Lower lobe of right lung (tissue), 2 donors: ENCODE data around the gene ARFRP1. TPM values are rescaled to one million over a fixed set of nuclear protein-coding genes. Genes with fewer than 3 reads are reported as not detected.
A peak's percentile ranks its signal among the peaks of the same experiment; 100 is the strongest.

Experiments used
- ATAC-seq, 2 donors: fragments of 200-7000 bp; cut with Tn5 transposase; one replicate each; pipeline ENCODE4 v1.9.1; 2020 to 2022; ENCODE audit warnings: mild to moderate bottlenecking in 2 of 2, moderate library complexity in 2 of 2
- DNase-seq: peaks from one replicate; pipeline ENCODE4 v3.0.0-alpha.2; 2020
- H3K27ac ChIP-seq: fragments of 200-600 bp; one replicate; pipeline ENCODE4 v1.8.0; 2022
- H3K27me3 ChIP-seq: fragments of 200-600 bp; one replicate; pipeline ENCODE4 v1.8.0; 2022; ENCODE audit warnings: low read depth
- H3K36me3 ChIP-seq: fragments of 200-600 bp; one replicate; pipeline ENCODE4 v1.8.0; 2022; ENCODE audit warnings: mild to moderate bottlenecking
- H3K4me1 ChIP-seq: fragments of 200-600 bp; one replicate; pipeline ENCODE4 v1.8.0; 2022
- H3K4me3 ChIP-seq: fragments of 200-600 bp; one replicate; pipeline ENCODE4 v1.8.0; 2022; ENCODE audit warnings: mild to moderate bottlenecking
- H3K9me3 ChIP-seq: fragments of 200-600 bp; one replicate; pipeline ENCODE4 v1.8.0; 2022
- intact Hi-C: fragments of 100-400 bp; cut with DNase I; formaldehyde crosslinking; loops from one replicate; pipeline ENCODE4 v1.11.0; 2022
- total RNA-seq: library from RNA; stranded (reverse); fragmentation: NEBNext Ultra II Directional; extraction: Animal tissue kit (Norgen Biotek cat#: 25700); gene quantifications from one replicate; pipeline ENCODE4 v1.2.1, GENCODE V29; 2021
- TF ChIP-seq, protein P1 (sequence below): fragments of 200-600 bp; IDR thresholded peaks from one replicate; pipeline ENCODE4 v1.8.0; 2022; ENCODE audit warnings: antibody characterized with exemption, mild to moderate bottlenecking
- donor health status: DM: no; HTN: yes; CAD: no; lungs with severe emphysema.

The ARFRP1 gene
- total RNA-seq, 1 donor from 2014 or later: 44.3 TPM

DNA sequence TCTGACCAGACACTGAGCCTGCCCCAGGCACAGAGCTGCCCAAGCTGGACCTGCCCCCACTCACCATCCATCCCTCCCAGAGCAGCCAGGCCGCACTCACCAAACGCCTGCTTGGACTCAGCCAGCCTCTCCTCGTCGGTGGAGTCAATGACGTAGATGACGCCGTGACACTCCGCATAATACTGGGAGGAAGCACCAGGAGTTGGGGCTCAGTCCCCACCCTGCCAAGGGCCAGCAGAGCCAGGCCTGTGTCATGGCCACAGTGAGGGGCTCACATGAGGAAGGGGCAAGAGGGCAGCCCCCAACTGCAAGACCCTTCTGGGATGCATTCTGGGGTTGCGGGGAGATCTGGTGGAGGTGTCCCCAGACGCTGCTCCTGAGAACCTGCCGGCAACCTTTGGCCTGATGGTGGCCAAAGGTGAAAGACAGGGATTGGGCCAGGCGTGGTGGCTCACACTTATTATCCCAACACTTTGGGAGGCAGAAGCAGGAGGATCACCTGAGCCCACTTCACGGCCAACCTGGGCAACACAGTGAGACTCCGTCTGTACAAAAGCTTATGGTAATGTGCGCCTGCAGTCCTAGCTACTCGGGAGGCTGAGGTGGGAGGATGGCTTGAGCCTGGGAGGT lies 5.6 kb downstream of the ARFRP1 start:
- ATAC-seq (no peak), DNase-seq (no peak)
- no peaks in the 10 kb centered on the region for H3K27me3 ChIP-seq
- intact Hi-C loops: no loop called here
- no peak overlapping the region for H3K4me3 ChIP-seq
- H3K4me1 ChIP-seq: peaks cover 41% of the 10 kb centered on the region
- H3K9me3 ChIP-seq: no peaks in the 10 kb centered on the region
- H3K27ac ChIP-seq: no peak overlapping the region
- TF ChIP-seq, protein P1, sequence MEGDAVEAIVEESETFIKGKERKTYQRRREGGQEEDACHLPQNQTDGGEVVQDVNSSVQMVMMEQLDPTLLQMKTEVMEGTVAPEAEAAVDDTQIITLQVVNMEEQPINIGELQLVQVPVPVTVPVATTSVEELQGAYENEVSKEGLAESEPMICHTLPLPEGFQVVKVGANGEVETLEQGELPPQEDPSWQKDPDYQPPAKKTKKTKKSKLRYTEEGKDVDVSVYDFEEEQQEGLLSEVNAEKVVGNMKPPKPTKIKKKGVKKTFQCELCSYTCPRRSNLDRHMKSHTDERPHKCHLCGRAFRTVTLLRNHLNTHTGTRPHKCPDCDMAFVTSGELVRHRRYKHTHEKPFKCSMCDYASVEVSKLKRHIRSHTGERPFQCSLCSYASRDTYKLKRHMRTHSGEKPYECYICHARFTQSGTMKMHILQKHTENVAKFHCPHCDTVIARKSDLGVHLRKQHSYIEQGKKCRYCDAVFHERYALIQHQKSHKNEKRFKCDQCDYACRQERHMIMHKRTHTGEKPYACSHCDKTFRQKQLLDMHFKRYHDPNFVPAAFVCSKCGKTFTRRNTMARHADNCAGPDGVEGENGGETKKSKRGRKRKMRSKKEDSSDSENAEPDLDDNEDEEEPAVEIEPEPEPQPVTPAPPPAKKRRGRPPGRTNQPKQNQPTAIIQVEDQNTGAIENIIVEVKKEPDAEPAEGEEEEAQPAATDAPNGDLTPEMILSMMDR: no peak
- peaks cover 45% of the 10 kb centered on the region for H3K36me3 ChIP-seq

DNA sequence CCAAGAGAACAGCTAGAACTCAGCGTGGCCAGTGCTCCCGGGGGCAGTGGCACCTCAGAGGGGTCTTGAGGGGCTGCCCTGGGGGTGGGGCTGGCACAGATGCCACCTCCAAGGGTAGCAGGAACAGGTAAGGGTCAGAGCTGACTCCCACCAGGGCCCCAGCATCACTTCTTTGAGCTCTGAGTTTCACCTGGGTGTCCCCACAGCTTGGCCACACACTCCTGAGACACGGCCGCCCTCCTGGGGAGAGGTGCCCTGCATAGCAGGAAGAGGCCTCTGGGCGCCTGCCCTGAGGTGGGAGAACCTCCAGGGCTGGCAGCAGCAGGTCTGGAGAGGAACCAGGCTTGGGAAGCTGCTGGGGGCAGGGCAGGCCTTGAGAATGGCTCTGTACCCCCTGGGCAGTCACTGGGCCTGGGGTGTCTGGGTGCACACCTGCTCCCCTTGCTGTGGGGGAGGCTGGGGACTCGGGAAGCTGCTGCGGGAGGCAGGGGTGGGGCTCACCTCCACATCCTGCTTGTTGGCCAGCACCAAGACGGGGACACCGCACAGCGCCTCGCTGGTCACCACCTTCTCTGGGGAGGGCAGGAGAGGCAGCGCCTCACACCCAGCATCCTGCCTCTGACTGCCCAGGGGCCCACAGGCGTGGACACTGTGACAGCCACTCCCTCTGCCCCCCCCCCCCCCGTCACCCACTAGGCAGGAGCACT lies 6.3 kb downstream of the ARFRP1 start:
- Histone ChIP-seq H3K9me3 (no peaks in the 10 kb centered on the region), H3K36me3 (peaks cover 44% of the 10 kb centered on the region), H3K4me1 (peaks cover 42% of the 10 kb centered on the region), H3K27ac (no peak overlapping the region), H3K27me3 (no peaks in the 10 kb centered on the region), H3K4me3 (no peak overlapping the region)
- no peak for ATAC-seq
- intact Hi-C loops: no loop called here
- TF ChIP-seq, protein P1: no peak
- DNase-seq: no peak

DNA sequence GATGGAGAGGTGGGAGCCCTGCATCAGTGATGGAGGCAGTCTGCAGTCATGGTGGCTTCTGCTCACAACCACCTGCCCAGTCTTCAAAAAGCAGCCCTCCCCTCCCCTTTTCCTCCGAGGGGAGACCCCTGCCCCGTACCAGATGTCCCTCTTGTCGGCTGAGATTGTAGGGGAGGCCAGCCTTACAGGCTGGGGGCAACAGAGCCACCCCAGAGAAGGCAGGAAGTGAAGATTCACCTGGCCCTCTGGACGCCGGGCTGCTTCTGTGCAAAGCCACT lies 6.8 kb downstream of the ARFRP1 start:
- H3K36me3 ChIP-seq: peaks cover 40% of the 10 kb centered on the region
- H3K27me3 ChIP-seq: no peaks in the 10 kb centered on the region

DNA sequence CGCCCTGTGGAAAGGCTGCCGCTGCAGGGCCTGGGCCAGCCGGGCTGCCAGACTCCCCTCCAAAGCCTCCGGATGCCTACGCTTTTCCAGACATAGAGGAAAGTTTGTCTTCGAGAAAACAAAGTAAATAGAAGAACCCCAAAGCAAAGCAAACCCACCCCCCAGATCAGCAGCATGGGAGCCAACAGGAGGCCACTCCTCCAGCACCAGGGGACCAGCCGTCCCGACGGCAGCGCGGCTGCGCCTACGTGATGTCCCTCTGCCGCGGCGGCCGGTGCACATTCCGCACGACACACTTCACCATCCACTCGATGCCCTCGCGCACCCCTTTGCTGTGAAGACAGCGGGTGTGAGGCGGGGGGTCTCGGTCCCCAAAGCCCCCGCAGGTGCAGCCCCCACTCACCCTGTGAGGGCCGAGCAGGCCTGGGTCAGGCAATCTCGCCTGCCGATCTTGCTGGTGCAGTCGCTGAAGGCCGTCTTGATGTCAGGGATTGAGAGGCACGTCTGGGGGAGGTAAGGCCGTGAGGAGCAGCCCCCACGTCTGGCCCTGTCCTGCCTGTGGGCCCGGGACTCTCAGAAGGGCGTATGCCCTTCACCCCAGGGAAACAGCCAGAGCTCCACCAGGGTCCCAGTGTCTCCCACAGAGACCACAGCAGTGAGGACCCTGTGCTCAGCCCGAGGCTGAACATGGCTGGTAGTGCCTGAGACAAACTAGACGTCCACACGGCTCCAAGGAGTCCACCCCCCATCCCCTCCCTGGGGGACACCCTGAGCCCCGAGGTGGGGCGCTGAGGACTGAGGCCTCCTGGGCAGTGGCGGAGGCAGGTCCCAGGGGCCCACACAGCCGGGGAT lies 7.4 kb downstream of the ARFRP1 start:
- TF ChIP-seq, protein P1: no peak
- Histone ChIP-seq H3K27me3 (no peaks in the 10 kb centered on the region), H3K36me3 (peaks cover 35% of the 10 kb centered on the region), H3K4me3 (no peak overlapping the region), H3K9me3 (no peaks in the 10 kb centered on the region), H3K27ac (peak overlapping the region; percentile 49), H3K4me1 (peaks cover 41% of the 10 kb centered on the region)
- ATAC-seq: no peak
- intact Hi-C loops: no loop called here
- DNase-seq: no peak

More for the DNA sequence above, 6.8 kb downstream of the ARFRP1 start:
- intact Hi-C loops: no loop called here
- TF ChIP-seq, protein P1: no peak
- no peak for ATAC-seq
- DNase-seq: no peak
- Histone ChIP-seq H3K27ac (no peak overlapping the region), H3K4me1 (peaks cover 42% of the 10 kb centered on the region), H3K9me3 (no peaks in the 10 kb centered on the region), H3K4me3 (no peak overlapping the region)

DNA sequence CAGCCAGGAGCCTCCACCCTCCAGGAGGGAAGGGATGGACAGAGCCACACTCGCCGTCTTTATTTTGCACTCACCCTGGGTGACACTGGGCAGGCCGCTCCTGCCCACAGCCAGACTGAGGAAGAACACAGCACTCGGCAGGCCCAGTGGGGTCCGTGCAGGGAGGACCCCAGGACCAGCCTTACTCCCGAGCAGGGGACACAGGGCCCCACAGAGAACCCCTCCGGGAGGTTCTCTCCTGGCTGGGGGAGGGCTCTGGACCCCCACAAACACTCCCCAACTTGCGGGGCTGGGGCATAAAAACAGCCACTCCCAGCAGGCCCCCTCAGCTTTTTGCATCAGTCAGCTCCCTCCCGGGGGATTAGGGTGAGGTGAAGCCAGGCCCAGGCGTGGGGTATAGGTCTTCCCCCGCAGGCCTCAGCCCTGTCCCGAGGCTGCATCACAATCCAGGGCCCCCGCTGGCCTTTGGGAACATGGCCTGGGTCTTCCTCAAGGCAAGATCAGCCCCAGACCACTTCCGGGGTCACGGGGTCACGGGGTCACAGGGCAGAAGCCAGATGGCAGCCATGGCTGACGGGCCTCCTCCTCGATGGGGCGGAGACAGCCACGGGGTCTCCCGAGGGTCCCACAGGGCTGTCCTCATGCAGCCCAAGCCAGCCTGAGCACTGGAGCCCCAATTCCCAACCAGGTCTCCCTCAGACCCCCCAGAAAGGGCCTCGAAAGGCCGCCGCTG lies 8.1 kb downstream of the ARFRP1 start:
- intact Hi-C loops: no loop called here
- H3K4me3 ChIP-seq: no peak overlapping the region
- peaks cover 35% of the 10 kb centered on the region for H3K36me3 ChIP-seq
- H3K4me1 ChIP-seq: peaks cover 41% of the 10 kb centered on the region
- peak; percentile 37 for DNase-seq
- H3K27ac ChIP-seq: peak overlapping the region; percentile 49
- ATAC-seq: no peak
- H3K27me3 ChIP-seq: no peaks in the 10 kb centered on the region
- TF ChIP-seq, protein P1: no peak
- no peaks in the 10 kb centered on the region for H3K9me3 ChIP-seq
